HL-60 (cell line): ENCODE data around the gene GFRA1.

Experiments
- DNase-seq, 2 experiments: peaks; one replicate each; pipeline ENCODE4 v3.0.0-alpha.2; 2010 to 2020; ENCODE audit warnings: low read depth in 1 of 2, low spot score in 1 of 2
- H3K27ac ChIP-seq: fragments of 250-450 bp; sonication (Bioruptor Pico); replicated peaks from 2 replicates; pipeline ENCODE4 v1.5.1; 2020; ENCODE audit warnings: mild to moderate bottlenecking, moderate library complexity
- H3K27me3 ChIP-seq: fragments of 250-450 bp; sonication (Bioruptor Pico); 2 replicates; pipeline ENCODE4 v1.5.1; 2021; ENCODE audit warnings: mild to moderate bottlenecking, moderate library complexity; ENCODE audit not compliant: insufficient read depth, poor library complexity, severe bottlenecking
- H3K4me3 ChIP-seq: replicated peaks from 2 replicates; pipeline ENCODE4 v1.5.1; 2011; ENCODE audit warnings: mild to moderate bottlenecking, control low read depth, low read length; ENCODE audit not compliant: insufficient read depth
- GABPA ChIP-seq: IDR thresholded peaks from 2 replicates; pipeline ENCODE4 v1.6.1; 2012; ENCODE audit warnings: low read depth
- POLR2AphosphoS5 ChIP-seq: IDR thresholded peaks from 2 replicates; pipeline ENCODE4 v1.6.1; 2012; ENCODE audit warnings: low read depth
- SPI1 ChIP-seq: IDR thresholded peaks from 2 replicates; pipeline ENCODE4 v1.6.1; 2012; ENCODE audit warnings: low read depth, mild to moderate bottlenecking, borderline replicate concordance
- TF ChIP-seq, protein P1 (sequence below): IDR thresholded peaks from one replicate; pipeline ENCODE4 v1.5.1; 2011; ENCODE audit warnings: low read length, control low read depth, inconsistent platforms; ENCODE audit not compliant: insufficient read depth
- TF ChIP-seq, protein P2 (sequence below): IDR thresholded peaks from 2 replicates; pipeline ENCODE4 v1.6.1; 2012; ENCODE audit warnings: low read depth; ENCODE audit not compliant: insufficient replicate concordance

Gene GFRA1

DNA sequence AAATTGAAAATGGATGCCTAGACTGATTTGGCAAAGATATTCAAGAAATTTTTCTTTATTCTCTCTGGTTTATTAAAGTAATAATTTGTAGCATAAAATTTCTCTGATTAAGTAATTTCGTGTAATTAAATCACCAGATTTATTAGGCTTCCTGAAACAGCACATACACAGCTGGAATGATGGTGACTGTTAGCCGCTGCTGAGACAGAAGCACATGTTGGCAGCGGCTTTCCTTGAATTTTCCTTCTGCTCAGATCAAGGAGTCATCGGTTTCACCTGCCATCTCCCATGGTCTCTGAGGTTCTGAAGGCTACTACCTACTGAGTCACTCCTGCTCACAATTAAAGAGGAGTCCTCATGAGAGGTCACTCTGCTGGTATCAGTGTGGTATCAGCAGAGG is 101.5 kb downstream of the GFRA1 start:
- TF ChIP-seq, protein P1, sequence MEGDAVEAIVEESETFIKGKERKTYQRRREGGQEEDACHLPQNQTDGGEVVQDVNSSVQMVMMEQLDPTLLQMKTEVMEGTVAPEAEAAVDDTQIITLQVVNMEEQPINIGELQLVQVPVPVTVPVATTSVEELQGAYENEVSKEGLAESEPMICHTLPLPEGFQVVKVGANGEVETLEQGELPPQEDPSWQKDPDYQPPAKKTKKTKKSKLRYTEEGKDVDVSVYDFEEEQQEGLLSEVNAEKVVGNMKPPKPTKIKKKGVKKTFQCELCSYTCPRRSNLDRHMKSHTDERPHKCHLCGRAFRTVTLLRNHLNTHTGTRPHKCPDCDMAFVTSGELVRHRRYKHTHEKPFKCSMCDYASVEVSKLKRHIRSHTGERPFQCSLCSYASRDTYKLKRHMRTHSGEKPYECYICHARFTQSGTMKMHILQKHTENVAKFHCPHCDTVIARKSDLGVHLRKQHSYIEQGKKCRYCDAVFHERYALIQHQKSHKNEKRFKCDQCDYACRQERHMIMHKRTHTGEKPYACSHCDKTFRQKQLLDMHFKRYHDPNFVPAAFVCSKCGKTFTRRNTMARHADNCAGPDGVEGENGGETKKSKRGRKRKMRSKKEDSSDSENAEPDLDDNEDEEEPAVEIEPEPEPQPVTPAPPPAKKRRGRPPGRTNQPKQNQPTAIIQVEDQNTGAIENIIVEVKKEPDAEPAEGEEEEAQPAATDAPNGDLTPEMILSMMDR, result no peak
- TF ChIP-seq SPI1, result no peak
- TF ChIP-seq GABPA, result no peak
- no peak for TF ChIP-seq POLR2AphosphoS5
- TF ChIP-seq, protein P2, sequence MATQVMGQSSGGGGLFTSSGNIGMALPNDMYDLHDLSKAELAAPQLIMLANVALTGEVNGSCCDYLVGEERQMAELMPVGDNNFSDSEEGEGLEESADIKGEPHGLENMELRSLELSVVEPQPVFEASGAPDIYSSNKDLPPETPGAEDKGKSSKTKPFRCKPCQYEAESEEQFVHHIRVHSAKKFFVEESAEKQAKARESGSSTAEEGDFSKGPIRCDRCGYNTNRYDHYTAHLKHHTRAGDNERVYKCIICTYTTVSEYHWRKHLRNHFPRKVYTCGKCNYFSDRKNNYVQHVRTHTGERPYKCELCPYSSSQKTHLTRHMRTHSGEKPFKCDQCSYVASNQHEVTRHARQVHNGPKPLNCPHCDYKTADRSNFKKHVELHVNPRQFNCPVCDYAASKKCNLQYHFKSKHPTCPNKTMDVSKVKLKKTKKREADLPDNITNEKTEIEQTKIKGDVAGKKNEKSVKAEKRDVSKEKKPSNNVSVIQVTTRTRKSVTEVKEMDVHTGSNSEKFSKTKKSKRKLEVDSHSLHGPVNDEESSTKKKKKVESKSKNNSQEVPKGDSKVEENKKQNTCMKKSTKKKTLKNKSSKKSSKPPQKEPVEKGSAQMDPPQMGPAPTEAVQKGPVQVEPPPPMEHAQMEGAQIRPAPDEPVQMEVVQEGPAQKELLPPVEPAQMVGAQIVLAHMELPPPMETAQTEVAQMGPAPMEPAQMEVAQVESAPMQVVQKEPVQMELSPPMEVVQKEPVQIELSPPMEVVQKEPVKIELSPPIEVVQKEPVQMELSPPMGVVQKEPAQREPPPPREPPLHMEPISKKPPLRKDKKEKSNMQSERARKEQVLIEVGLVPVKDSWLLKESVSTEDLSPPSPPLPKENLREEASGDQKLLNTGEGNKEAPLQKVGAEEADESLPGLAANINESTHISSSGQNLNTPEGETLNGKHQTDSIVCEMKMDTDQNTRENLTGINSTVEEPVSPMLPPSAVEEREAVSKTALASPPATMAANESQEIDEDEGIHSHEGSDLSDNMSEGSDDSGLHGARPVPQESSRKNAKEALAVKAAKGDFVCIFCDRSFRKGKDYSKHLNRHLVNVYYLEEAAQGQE, result no peak
- H3K27ac ChIP-seq, result no peak overlapping the region
- H3K4me3 ChIP-seq, result no peak overlapping the region
- H3K27me3 ChIP-seq, result no peaks in the 10 kb centered on the region
- no peak for DNase-seq

DNA sequence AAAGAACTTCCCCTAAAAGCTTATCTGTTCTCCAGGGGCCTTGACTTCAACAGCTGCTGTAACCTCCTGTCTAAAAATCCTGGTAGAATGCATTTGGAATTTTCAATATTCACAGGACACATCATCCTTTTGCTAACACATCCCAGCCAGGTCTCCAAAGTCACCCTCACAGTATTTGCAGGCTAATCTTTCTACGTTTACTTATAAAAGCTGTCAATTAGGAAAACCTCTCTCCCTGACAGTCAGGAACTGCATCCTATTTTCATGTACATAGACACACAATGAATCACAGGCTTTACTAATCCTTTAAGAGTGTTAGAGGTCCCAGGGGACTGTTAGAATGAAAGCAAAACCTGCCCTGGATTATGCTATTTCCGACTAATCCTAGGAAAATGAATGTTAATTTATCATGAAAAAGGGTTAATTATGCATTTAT is 102.2 kb downstream of the GFRA1 start:
- DNase-seq, result no peak
- TF ChIP-seq, protein P1, result no peak
- TF ChIP-seq SPI1 (no peak), POLR2AphosphoS5 (no peak), GABPA (no peak)
- TF ChIP-seq, protein P2, result no peak
- H3K4me3 ChIP-seq, result no peak overlapping the region
- H3K27me3 ChIP-seq, result no peaks in the 10 kb centered on the region
- no peak overlapping the region for H3K27ac ChIP-seq

DNA sequence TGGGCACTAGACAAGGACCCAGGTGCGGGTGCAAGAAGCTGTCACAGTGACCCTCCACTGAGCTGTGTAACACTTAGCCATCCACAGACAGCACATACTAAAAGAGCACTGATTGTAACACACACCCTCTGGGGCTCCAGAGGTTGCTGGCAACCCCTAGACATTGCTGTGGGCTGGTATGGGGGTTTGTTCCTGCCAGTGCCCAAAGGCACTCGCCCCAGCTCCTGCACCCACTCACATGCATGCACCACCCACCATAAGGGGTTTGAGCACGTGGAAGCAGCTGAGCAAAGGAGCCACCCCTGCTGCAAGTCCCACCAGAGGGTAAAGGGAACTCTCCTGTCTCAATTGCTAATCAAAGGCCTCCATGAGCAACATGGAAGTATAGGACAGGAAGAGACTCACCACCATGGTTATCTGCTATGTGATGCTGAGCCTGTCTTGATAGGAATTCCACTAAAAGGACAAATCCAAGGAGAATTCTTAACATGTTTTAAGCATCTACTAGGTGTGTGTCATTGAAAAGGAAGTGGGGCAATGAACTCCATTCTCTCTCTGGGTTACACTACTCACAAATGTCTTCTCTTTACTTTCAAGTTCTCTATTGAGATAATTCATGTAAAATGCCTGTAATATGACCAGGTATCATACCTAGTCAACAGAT is 103.1 kb downstream of the GFRA1 start:
- H3K27me3 ChIP-seq, result no peaks in the 10 kb centered on the region
- no peak for DNase-seq
- no peak overlapping the region for H3K4me3 ChIP-seq
- no peak overlapping the region for H3K27ac ChIP-seq
- TF ChIP-seq SPI1 (no peak), GABPA (no peak)

DNA sequence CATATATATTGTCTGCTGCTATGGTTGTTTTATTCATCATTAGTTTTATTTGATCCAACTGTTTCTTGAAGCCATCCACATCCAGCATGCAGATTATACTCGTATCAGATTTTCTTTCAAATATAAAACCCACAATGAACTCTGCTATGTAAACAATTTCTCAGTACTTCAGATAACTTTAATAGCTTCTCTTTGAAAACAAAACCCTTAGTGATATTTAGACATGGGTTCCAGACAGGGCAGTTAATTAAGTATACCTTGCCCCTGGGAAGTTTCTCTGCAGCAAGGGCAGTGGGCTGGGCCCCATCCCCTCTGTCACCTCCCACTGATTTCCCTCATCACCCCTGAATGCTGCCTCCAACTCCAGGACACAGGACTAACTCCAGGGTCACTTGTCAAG is 104.3 kb downstream of the GFRA1 start:
- TF ChIP-seq SPI1 (no peak), GABPA (no peak), POLR2AphosphoS5 (no peak)
- TF ChIP-seq, protein P1, result no peak
- TF ChIP-seq, protein P2, result no peak
- Histone ChIP-seq H3K27me3 (no peaks in the 10 kb centered on the region), H3K4me3 (no peak overlapping the region), H3K27ac (no peak overlapping the region)
- DNase-seq, result no peak
